Astrocyte of the cerebellum (primary cell): Measurements from ENCODE around the gene CCDC57.

Experiments used
- DNase-seq: peaks from one replicate; pipeline ENCODE4 v3.0.0-alpha.2; 2011; ENCODE audit warnings: low read depth
- H3K4me3 ChIP-seq: 2 replicates; pipeline ENCODE4 v1.5.1; 2011; ENCODE audit warnings: mild to moderate bottlenecking, low read depth, low read length, moderate library complexity
- CTCF ChIP-seq: IDR thresholded peaks from 2 replicates; pipeline ENCODE4 v1.5.1; 2012; ENCODE audit warnings: low read length, low read depth, moderate library complexity, mild to moderate bottlenecking; ENCODE audit errors: missing control alignments
- in situ Hi-C: cut with HindIII; loops from 2 replicates; pipeline ENCODE4 v1.10.0; 2017; ENCODE audit warnings: low sequenced_read_pairs

CCDC57 gene

GRCh38 chr17:82221341-82221902, 8.8 kb upstream of the CCDC57 start:
- no peak for TF ChIP-seq CTCF
- no peak for DNase-seq
- no peak overlapping the region for H3K4me3 ChIP-seq
- in situ Hi-C loops = no loop called here

GRCh38 chr17:82219753-82220709, 7.4 kb upstream of the CCDC57 start:
- H3K4me3 ChIP-seq = no peak overlapping the region
- TF ChIP-seq CTCF = no peak
- in situ Hi-C loops = no loop called here
- no peak for DNase-seq

- no peak overlapping the region for H3K4me3 ChIP-seq
- DNase-seq = no peak
- no peak for TF ChIP-seq CTCF
- in situ Hi-C loops = no loop called here
These were observed 6.4 kb upstream of the CCDC57 start for GRCh38 chr17:82219083-82219482.

GRCh38 chr17:82218349-82219075, 5.9 kb upstream of the CCDC57 start:
- no peak for DNase-seq
- in situ Hi-C loops = no loop called here
- no peak for TF ChIP-seq CTCF
- no peak overlapping the region for H3K4me3 ChIP-seq

GRCh38 chr17:82217530-82218204, 5.0 kb upstream of the CCDC57 start:
- peak; percentile 44 for DNase-seq
- in situ Hi-C loops = no loop called here
- no peak overlapping the region for H3K4me3 ChIP-seq
- no peak for TF ChIP-seq CTCF

GRCh38 chr17:82217120-82217529, 4.5 kb upstream of the CCDC57 start:
- DNase-seq = no peak
- no peak for TF ChIP-seq CTCF
- in situ Hi-C loops = no loop called here
- no peak overlapping the region for H3K4me3 ChIP-seq
